ENCODE measurements around the gene DNAJC19. TPM values are rescaled to one million over a fixed set of nuclear protein-coding genes. Genes with fewer than 3 reads are reported as not detected.
"Not testable (repeated sequence)": the region's sequence is repeated elsewhere in the genome, so short reads cannot be mapped to it uniquely, and the experiment has no call there.

Gene DNAJC19
- 62.2 TPM for total RNA-seq
- long read RNA-seq, transcript DNAJC19-208 (6 exons, 828 nt) = minor isoform, 7 of 75 reads
- long read RNA-seq, transcript DNAJC19-201 (6 exons, 1,454 nt) = major isoform, 53 of 75 reads
- long read RNA-seq, transcript DNAJC19-202 (5 exons, 1,239 nt) = minor isoform, 5 of 75 reads
- long read RNA-seq, partial matches to known transcripts = 0 of 75 reads
- long read RNA-seq, other reads (novel, unspliced or antisense) = 4 of 75 reads

DNA sequence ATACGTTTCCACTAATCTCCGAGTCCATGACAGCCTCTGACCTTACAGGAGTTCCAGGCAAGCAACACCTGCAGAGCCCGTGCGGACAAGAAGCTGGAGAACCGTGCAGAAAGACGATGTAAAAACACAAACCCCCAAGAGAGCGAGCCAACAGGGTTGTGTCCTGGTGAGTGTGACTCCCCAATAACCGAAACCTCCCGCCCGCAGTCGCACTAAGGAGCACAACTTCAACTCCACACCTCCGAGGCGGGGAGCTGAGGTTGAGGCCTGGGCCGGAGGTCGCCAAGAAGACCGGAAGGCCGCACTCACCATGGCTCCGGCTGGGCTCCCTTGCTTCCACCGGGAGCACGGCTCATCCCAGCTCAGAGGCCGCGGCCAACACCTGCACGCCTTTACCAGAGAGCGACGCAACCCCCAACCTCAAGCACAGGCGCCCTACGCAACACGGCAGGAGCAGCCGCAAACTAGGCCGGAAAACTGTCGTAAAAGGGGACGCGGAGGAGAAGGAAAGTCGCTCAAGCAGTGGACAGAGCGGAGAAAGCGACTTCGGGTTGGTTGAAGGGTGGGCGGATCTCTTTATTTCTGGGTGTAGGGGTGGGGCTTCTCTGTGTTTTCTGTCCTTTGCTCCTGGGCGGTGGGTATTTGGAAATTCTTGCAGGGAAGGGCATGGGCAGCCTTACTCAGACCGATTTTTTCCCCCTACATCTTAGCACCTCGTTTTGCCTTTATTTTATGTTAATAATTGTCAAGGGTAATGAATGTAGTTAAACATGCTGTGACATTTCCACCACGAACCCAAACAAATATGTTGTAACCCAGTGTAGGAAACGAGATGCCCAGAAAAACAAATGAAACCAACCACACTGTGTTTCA is at the start of gene DNAJC19:
TSS of gene DNAJC19 (minus strand) at position 446 of the 873 bp plus-strand sequence. CDS start at position 312, 134 bp downstream.
- intact Hi-C loops (cut with DNase I) = loop anchor here (1.0 kb wide), 1 partner anchor 77 kb away; the partner anchor contains the start of gene FXR1

DNA sequence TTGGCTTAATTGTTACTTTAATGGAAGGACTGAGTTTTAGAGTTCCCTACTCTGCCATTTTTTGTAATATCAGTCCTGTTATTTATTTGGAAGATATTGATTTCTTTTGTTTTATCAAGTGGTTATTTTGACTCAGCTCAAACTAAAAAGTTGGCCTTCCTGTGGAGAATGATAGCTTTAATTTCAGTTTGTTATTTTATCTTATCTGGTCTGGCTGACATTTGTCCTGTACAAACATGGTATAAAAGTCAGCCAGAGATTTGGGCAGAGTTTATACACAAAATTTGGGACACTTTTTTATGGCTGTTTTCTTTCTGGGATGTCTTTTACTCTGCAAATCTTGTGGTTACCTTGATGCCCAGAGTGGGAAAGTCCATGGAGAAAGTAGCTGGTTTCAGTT is 41.4 kb upstream of the DNAJC19 start:
- DNase-seq (ENCODE audit: low spot score) = no peak
- intact Hi-C loops (cut with DNase I) = no loop called here

More for the DNA sequence above, at the start of gene DNAJC19:
- DNase-seq (ENCODE audit: low spot score) = peak; percentile 95

DNA sequence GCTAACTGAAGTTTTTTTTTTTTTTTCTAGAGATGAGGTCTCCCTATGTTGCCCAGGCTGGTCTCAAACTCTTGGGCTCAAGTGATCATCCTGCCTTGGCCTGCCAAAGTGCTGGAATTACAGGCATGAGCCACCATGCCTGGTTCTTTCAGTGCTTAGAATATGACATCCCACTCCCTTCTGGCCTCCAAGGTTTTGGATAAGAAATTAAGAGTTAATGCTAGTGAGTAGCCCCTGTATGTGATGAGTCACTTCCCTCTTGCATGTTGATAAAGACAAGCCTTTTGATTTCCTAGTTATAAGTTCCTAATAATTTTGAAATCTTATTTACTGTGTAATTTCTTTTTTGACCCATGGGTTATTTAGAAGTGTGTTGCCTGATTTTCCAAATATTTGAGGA is 35.7 kb upstream of the DNAJC19 start:
- no peak for DNase-seq (ENCODE audit: low spot score)
- intact Hi-C loops (cut with DNase I) = no loop called here

DNA sequence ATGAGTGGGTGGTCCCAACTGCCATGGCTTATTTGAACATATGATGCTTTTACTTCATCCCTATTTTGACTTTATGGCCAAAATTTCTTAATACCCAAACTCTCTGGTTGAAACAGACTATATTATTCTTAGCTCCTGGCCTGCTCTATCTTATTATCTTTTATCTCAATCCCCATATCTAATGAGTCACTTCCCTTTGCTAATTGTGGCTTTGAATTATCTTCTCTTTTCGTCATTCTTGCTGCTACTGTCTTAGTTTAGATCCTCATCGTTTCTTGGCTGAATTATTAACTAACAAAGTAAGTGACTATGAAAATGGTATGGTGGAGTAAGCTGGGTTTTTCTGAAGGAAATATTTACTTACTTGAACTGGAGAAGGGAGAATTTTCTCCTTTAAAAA is 28.2 kb upstream of the DNAJC19 start:
- intact Hi-C loops (cut with DNase I) = no loop called here
- no peak for DNase-seq (ENCODE audit: low spot score)

DNA sequence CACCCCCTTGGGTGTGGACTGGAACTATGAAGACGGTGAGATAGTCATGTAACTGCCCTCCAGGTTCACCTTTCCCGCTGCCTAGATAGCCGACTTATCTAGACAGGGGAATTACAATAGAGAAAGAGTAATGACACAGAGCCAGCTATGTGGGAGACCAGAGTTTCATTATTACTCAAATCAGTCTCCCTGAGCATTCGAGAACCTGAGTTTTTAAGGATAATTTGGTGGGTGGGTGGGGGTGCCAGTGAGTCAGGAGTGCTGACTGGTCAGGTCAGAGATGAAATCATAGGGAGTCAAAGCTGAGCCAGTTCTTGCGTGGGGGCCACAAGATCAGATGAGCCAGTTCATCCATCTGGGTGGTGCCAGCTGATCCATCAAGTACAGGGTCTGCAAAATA is 19.7 kb upstream of the DNAJC19 start:
- intact Hi-C loops (cut with DNase I) = no loop called here
- no peak for DNase-seq (ENCODE audit: low spot score)

DNA sequence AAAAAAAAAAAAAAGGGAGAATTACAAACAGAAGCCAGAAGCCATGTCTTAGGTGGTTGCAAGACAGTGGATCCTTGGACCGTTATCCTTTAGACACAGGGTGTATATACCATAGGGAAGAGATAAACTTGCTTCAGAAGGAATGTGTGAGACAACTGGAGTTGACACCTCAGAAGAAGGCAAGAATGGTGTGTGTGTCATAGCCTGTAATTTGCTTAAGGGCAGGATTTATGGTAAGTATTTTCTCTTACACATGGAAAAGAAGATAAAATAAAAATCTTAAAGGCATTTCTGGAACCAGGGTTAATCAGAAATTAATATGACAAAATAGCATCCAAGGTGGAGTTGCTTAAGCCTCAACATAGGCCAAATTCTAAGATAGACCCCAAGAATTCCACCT is 19.3 kb upstream of the DNAJC19 start:
- intact Hi-C loops (cut with DNase I) = no loop called here

DNA sequence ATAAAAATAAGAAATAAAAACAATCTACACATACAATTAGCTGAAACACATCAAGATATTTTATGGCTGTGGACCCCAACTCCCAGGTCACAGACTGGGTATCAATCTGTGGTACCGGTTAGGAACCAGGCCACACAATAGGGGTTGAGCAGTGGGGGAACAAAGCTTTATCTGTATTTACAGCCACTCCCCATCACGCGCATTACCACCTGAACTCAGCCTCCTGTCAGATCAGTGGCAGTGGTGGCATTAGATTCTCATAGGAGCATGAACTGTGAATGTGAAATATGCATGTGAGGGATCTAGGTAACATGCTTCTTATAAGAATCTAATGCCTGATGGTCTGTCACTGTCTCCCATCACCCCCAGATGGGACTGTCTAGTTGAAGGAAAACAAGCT is 17.7 kb upstream of the DNAJC19 start:
- no peak for DNase-seq (ENCODE audit: low spot score)
- intact Hi-C loops (cut with DNase I) = no loop called here

More for the DNA sequence above, 19.3 kb upstream of the DNAJC19 start:
- DNase-seq (ENCODE audit: low spot score) = no peak

DNA sequence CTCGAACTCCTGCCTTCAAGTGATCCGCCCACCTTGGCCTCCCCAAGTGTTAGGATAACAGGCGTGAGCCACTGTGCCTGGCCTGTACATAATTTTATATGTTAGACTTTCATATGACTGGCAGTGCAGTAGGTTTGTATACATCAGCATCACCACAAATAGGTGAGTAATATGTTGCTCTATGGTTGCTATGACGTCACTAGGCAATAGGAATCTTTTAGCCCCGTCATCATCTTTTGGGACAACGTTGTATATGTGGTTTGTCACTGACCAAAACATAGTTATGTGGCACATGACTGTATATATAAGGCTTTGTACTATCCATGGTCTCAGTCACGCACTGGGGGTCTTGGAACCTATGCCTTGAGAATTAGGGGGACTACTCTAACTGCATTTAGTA is 17.0 kb upstream of the DNAJC19 start:
- DNase-seq (ENCODE audit: low spot score) = no peak

DNA sequence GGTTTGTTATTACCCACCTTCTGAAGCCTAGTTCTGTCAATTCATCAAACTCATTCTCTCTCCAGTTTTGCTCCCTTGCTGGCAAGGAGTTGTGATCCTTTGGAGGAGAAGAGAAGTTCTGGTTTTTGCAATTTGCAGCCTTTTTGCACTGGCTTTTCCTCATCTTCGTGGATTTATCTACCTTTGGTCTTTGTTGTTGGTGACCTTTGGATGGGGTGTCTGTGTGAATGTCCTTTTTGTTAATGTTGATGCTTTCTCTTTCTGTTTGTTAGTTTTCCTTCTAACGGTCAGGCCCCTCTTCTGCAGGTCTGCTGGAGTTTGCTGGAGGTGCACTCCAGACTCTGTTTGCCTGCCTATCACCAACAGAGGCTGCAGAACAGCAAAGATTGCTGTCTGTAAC is 13.9 kb upstream of the DNAJC19 start:
- DNase-seq (ENCODE audit: low spot score); intact Hi-C loops (cut with DNase I): not testable (repeated sequence)

More for the DNA sequence above, 17.0 kb upstream of the DNAJC19 start:
- intact Hi-C loops (cut with DNase I) = no loop called here

DNA sequence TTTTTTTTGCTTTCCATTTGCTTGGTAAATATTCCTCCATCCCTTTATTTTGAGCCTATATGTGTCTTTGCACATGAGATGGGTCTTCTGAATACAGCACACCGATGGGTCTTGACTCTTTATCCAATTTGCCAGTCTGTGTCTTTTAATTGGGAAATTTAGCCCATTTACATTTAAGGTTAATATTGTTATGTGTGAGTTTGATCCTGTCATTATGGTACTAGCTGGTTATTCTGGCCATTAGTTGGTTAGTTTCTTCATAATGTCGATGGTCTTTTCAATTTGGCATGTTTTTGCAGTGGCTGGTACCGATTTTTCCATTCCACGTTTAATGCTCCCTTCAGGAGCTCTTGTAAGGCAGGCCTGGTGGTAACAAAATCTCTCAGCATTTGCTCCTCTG is 12.8 kb upstream of the DNAJC19 start:
- DNase-seq (ENCODE audit: low spot score); intact Hi-C loops (cut with DNase I): not testable (repeated sequence)

DNA sequence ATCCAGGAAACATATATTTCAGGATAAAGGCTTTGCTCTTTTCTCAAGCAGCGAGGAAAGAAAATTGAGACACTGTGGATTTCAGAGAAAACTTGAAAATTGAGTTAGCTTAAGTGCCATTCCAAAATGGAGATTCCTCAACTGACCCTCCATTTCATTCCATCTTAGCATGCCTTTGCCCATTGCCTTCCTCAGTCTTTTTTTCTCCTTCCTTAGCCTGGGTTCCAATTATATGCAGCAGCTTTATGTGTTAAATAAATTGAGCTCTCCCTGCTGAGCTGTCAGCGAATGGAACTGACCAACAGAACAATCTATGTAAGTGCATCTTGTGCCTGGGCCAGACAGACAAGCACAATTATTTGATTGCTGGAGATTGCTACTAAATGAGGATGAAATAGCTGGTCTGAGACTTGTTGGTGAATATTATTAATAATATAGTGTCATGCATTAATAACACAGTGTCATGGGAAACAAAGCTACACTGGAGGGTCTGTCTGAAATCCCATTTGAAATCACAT is 6.9 kb upstream of the DNAJC19 start:
- no peak for DNase-seq (ENCODE audit: low spot score)
- intact Hi-C loops (cut with DNase I) = no loop called here

DNA sequence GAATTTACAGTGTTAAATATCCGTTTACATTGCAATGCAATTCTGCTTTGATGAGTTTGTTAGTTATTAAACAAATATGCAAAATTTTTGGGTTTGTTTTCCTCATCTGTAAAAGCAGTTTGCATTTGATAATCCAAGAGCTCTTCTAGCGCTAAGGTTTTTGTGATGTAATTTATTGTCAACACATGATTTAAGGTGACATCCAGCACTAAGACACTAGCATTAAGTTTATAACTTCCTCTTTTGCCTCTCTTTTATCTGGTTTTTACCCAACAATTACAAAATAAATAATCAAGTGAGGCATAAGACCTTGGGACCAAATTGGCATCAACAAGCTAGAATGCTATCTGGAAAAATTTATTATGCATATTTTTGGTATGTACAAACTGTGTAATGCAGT is 969 bp upstream of the DNAJC19 start:
- intact Hi-C loops (cut with DNase I) = no loop called here
- DNase-seq (ENCODE audit: low spot score) = no peak

DNA sequence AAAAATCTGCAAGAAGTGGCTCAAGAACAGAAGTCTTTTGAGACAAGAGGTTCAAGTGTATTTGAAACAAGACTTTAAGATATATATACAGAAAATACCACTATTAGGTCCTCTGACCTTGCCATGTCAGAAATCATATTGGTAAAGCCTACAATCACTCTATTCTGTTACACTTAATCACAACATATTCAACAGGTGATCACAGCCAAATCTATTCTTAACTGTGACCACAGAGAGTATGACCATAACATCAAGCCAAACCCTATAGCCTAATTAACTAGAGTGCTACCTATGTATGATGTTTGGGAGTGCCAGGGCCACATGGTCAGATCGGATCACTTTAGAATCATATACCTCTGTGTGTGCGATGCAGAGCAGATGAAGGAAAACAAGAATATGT is 2.2 kb downstream of the DNAJC19 start:
- no peak for DNase-seq (ENCODE audit: low spot score)
- intact Hi-C loops (cut with DNase I) = no loop called here

DNA sequence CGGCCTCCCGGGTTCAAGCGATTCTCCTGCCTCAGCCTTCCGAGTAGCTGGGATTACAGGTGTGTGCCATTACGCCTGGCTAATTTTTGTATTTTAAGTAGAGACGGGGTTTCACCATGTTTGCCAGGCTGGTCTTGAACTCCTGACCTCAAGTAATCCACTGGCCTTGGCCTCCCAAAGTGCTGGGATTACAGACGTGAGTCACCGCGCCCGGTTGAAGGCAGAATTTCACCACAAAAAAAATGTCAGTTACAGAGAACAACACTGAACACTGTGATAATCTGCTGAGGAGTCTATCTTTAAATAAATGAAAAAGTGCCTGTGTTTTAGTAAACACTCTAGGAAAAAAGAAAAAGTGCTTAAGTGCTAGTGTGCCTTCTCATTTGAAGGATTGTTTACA is 3.2 kb downstream of the DNAJC19 start:
- DNase-seq (ENCODE audit: low spot score); intact Hi-C loops (cut with DNase I): not testable (repeated sequence)

DNA sequence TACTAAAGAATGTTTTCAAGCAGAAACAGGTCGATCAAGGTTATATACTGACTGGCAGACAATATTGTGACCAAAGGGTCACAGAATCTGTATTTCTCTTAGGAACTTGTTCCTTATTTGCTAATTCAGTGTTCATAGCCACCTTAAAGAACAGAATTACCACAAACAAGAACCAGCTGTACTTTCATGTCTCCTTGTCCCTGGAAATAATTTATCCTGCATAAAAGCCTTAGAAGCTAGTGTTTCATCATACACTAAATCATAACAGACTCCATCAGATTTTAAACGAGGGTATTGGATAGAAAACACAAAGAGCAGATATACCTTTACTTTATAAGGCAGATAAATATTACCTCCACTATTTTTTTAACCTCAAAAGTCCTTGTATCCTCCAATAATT is 6.4 kb downstream of the DNAJC19 start:
- DNase-seq (ENCODE audit: low spot score) = no peak
- intact Hi-C loops (cut with DNase I) = no loop called here

DNA sequence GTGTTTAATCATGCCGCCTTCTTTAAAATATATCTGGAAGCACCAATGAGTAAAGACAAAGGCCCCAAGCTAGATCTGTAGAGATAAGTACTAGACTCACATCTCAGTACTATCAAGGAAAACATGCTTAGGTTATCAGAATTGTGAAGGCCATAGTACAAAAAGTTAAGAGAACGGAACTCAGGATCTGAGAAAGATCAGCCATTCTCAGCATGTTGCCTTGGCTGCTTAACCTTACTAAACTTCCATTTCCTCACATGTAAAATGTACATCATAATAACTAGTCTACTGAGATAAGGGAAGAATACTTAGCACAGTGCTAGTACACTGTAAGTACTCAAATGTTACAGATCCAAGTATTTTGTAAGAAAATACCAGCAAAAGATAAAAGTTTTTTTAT is 7.6 kb downstream of the DNAJC19 start:
- DNase-seq (ENCODE audit: low spot score) = no peak
- intact Hi-C loops (cut with DNase I) = no loop called here

DNA sequence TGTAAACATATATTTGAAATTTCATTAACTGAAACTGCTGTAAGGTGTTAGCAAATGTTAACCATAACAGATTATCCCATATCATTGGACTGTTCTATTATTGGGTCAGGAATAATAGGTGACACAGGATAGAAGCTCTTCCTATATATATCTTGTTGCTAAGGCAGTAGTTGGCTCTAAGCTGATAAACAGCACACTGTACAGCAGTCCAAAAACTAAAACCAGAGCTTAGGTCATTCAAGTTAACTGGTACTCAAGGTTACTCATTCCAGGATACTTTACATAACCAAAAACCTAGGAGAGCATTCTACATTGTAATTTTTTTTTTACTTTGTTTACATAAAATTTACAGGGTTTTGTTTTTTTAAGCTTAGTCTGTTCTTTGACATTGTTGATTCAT is 8.9 kb downstream of the DNAJC19 start:
- intact Hi-C loops (cut with DNase I) = no loop called here

DNA sequence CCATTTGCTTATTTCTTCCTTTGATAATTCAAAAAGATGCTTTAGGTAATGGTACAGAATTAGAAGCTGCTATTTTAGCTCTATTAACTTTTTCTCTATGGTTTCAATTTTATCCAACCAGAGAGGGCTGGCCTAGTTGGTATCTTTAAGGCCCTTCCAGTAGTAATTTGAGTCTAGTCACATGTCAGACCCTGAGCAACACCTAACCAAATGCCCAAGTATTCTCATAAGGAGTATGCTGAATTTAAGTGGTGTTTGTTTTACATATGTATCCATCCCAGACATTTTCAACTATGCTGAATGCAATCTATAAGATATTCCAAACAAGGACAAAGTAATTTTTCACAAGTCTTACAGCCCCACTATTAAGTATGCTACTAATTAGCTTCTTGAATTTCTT is 9.6 kb downstream of the DNAJC19 start:
- intact Hi-C loops (cut with DNase I) = no loop called here

More for the DNA sequence above, 8.9 kb downstream of the DNAJC19 start:
- DNase-seq (ENCODE audit: low spot score) = no peak

DNA sequence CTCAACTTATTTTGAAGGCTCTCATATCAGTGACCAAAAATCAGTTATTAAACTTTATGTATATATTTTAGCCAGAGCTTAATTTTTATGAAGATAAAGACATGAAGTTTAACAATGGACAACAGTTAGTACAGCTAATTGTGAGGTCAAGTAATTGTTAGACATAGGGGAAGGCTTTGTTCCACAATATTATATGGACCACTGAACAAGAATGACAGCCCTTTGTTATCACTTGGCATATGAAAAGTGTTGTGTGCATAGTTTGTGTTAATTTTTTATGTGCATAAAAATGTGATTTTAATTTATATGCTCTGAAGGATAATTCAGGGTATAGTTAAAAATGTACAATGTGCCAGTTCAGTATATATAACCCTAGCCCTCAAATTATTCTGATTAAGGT is 12.0 kb downstream of the DNAJC19 start:
- intact Hi-C loops (cut with DNase I) = no loop called here
- DNase-seq (ENCODE audit: low spot score) = no peak

More for the DNA sequence above, 9.6 kb downstream of the DNAJC19 start:
- no peak for DNase-seq (ENCODE audit: low spot score)

DNA sequence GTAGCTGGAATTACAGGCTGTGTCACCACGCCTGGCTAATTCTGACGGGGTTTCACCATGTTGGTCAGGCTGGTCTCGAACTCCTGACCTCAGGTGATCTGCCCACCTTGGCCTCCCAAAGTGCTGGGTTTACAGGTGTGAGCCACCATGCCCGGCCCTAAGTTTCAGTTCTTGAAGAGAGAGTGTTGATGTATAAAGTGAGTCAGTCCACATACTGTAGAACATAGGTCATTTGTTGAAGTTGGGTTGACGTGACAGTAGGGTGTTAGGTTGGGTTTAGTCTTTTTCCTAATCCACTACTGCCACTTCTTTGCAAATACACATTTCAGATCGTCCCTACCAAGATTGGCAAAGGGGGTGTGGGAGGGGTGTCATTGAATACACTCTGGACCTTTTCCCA is 15.2 kb downstream of the DNAJC19 start:
- intact Hi-C loops (cut with DNase I) = no loop called here
- DNase-seq (ENCODE audit: low spot score) = no peak

DNA sequence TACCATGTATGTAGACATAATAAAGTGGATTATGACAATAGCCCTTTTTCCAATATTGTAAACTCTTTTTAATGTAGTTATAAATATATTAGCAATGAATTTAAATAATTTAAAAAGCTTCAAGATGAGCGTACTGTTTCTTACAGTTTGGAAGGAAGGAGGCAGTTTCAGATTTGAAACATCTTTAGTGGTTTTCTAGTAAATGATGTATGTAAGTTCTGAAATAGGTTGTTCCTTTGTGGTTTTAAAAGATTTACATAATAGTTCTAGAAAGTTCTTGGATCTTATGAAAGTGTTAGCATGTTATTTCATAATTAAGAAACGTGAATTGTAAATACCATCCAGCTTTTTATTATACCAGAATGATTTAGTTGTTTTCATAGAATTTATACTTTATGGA is 16.0 kb downstream of the DNAJC19 start:
- DNase-seq (ENCODE audit: low spot score) = no peak
- intact Hi-C loops (cut with DNase I) = no loop called here

Data from cardiac septum (tissue), 1 donor.